Neutrophil (primary cell): ENCODE data around the gene GCA.

Experiments
- H3K27ac ChIP-seq: fragments of 200-600 bp; sonication (generic); 2 replicates; pipeline ENCODE4 v1.5.1; 2016; ENCODE audit warnings: mild to moderate bottlenecking, moderate library complexity
- H3K27me3 ChIP-seq: fragments of 200-600 bp; sonication (generic); 2 replicates; pipeline ENCODE4 v1.6.0; 2016; ENCODE audit warnings: mild to moderate bottlenecking
- H3K36me3 ChIP-seq: fragments of 200-600 bp; sonication (generic); 2 replicates; pipeline ENCODE4 v1.5.1; 2017
- H3K4me1 ChIP-seq, 2 experiments: fragments of 200-600 bp in 1 of 2; sonication (generic) in 1 of 2; 1 replicate in 1 of 2; 2 replicates in 1 of 2; pipeline versions ENCODE4 v1.5.1 to v1.6.1; 2013 to 2016; ENCODE audit warnings: low read depth in 1 of 2, low read length in 1 of 2, mild to moderate bottlenecking in 1 of 2, moderate library complexity in 1 of 2; ENCODE audit not compliant: control insufficient read depth in 1 of 2, insufficient read depth in 1 of 2
- H3K4me3 ChIP-seq, 2 experiments: fragments of 200-600 bp in 1 of 2; sonication (generic) in 1 of 2; 1 replicate in 1 of 2; 2 replicates in 1 of 2; pipeline ENCODE4 v1.5.1; 2013 to 2016; ENCODE audit warnings: low read depth in 1 of 2, low read length in 1 of 2, mild to moderate bottlenecking in 1 of 2, moderate library complexity in 1 of 2
- H3K9me3 ChIP-seq: fragments of 200-600 bp; sonication (generic); 2 replicates; pipeline ENCODE4 v1.5.1; 2016
- TF ChIP-seq, protein P1 (sequence below): fragments of 200-600 bp; sonication (generic); IDR thresholded peaks from 2 replicates; pipeline ENCODE4 v1.5.1; 2016; ENCODE audit warnings: antibody characterized with exemption

GCA gene

GRCh38 chr2:162390801-162391200 lies 46.9 kb downstream of the GCA start:
- Histone ChIP-seq H3K4me1 (no peaks in the 10 kb centered on the region), H3K27ac (no peak overlapping the region), H3K4me3 (no peak overlapping the region), H3K27me3 (peaks cover 5% of the 10 kb centered on the region), H3K36me3 (no peaks in the 10 kb centered on the region), H3K9me3 (no peaks in the 10 kb centered on the region)
- TF ChIP-seq, protein P1, sequence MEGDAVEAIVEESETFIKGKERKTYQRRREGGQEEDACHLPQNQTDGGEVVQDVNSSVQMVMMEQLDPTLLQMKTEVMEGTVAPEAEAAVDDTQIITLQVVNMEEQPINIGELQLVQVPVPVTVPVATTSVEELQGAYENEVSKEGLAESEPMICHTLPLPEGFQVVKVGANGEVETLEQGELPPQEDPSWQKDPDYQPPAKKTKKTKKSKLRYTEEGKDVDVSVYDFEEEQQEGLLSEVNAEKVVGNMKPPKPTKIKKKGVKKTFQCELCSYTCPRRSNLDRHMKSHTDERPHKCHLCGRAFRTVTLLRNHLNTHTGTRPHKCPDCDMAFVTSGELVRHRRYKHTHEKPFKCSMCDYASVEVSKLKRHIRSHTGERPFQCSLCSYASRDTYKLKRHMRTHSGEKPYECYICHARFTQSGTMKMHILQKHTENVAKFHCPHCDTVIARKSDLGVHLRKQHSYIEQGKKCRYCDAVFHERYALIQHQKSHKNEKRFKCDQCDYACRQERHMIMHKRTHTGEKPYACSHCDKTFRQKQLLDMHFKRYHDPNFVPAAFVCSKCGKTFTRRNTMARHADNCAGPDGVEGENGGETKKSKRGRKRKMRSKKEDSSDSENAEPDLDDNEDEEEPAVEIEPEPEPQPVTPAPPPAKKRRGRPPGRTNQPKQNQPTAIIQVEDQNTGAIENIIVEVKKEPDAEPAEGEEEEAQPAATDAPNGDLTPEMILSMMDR, result no peak

- H3K9me3 ChIP-seq, result no peaks in the 10 kb centered on the region
- TF ChIP-seq, protein P1, result no peak
- no peaks in the 10 kb centered on the region for H3K4me1 ChIP-seq
- H3K4me3 ChIP-seq, result no peak overlapping the region
- no peak overlapping the region for H3K27ac ChIP-seq
- peaks cover 13% of the 10 kb centered on the region for H3K27me3 ChIP-seq
- H3K36me3 ChIP-seq, result no peaks in the 10 kb centered on the region
Measured at GRCh38 chr2:162400336-162400735, 56.4 kb downstream of the GCA start.

DNA sequence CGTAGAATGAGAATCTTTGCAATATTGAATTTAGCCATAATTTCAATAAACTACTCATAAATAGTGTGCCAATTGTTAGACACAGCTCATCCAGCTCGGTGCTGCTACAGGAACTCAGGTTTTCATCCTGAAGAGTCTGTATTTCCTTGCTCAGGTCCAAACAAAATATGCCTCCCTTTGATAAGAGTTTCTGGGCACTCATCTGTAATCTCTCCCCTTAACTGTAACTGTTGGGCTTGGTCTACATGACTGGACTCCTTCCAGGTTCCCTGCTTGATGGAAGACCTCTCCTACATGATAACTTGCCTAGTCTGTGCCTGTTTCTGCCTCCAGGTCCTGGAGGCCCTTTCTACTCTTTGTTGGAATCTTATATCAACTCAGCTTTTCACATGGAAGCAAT lies 57.9 kb downstream of the GCA start:
- TF ChIP-seq, protein P1, result no peak
- no peak overlapping the region for H3K27ac ChIP-seq
- H3K9me3 ChIP-seq, result no peaks in the 10 kb centered on the region
- H3K27me3 ChIP-seq, result peaks cover 2% of the 10 kb centered on the region
- peaks cover 0 to 7% of the 10 kb centered on the region in 2 experiments for H3K4me1 ChIP-seq
- H3K4me3 ChIP-seq, result no peak overlapping the region
- no peaks in the 10 kb centered on the region for H3K36me3 ChIP-seq

DNA sequence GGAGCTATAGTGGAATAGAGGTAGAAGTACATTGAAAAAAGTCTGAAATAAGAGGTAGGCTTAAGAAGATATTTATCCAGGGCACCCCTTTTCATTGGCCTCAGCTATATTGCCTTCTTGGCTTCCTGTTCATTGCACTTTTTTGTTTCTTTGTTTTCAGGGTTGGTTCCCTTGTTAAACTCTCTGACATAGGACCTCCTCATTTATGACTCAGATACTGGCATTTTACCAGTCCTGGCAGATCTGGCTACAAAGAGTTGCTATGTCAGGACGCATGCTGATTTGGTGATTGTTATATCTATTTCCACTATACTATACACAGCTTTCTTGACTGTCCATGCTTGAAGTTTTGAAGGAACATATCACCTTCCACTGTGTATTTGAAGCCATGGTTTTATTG lies 60.0 kb downstream of the GCA start:
- no peaks in the 10 kb centered on the region for H3K9me3 ChIP-seq
- TF ChIP-seq, protein P1, result no peak
- no peaks in the 10 kb centered on the region for H3K27me3 ChIP-seq
- H3K27ac ChIP-seq, result no peak overlapping the region
- no peak overlapping the region for H3K4me3 ChIP-seq
- no peaks in the 10 kb centered on the region for H3K36me3 ChIP-seq
- peaks cover 0 to 7% of the 10 kb centered on the region in 2 experiments for H3K4me1 ChIP-seq
